Stimulated activated naive CD4-positive, alpha-beta T cell treated with Interleukin-2 at 50 U/mL for 16 hours (primary cell): ENCODE results near the gene IL1R1.

Experiments used
- DNase-seq: peaks from one replicate; lab custom pipeline; 2025; lab: John Stamatoyannopoulos, UW

Gene IL1R1

DNA sequence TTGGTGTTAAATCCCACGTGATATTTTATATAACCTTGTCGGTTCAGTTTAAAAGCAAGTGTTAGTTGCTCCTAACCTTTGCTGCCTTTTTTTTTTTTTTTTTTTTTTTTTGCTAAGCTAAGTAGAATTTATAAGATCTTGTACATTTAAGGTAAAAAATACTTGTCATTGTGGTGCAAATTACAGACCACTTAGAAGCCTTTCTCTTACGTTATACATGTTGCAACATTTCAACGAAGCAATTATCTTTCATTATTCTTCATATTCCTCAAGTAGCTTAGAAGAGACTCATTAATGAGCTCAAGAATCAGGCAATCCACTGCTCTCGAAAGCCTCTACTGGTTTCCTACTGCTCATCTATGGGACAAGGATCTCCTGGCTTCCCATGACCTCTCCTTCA, 29.4 kb downstream of the IL1R1 start:
- no peak for DNase-seq

DNA sequence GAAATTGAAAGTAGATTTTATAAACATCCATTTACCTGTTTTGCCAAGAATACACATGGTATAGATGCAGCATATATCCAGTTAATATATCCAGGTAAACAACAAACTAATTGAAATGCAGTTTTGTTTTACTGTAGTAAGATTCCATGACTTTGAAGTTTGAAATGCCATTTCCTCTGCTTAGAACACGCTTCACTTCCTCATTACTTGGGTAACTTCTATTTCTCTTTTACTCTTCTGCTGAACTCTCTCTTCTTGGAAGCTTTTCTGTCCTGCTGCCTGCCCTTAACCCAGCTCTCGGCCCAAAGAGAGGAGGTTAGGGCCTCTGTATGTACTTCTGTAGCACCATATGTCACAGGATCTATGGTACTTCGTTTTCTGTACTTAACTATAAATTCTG, 30.2 kb downstream of the IL1R1 start:
- DNase-seq = no peak

DNA sequence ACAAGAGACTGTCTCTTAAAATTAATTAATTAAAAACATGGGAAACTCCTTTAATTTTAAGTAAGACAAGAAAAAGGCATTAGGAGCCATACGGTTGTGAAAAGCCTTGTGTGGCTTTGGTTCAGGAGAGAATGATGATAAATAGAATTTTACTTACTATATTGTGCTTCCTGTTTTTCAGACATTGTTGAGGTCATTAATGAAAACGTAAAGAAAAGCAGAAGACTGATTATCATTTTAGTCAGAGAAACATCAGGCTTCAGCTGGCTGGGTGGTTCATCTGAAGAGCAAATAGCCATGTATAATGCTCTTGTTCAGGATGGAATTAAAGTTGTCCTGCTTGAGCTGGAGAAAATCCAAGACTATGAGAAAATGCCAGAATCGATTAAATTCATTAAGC, 33.6 kb downstream of the IL1R1 start:
- DNase-seq = no peak

DNA sequence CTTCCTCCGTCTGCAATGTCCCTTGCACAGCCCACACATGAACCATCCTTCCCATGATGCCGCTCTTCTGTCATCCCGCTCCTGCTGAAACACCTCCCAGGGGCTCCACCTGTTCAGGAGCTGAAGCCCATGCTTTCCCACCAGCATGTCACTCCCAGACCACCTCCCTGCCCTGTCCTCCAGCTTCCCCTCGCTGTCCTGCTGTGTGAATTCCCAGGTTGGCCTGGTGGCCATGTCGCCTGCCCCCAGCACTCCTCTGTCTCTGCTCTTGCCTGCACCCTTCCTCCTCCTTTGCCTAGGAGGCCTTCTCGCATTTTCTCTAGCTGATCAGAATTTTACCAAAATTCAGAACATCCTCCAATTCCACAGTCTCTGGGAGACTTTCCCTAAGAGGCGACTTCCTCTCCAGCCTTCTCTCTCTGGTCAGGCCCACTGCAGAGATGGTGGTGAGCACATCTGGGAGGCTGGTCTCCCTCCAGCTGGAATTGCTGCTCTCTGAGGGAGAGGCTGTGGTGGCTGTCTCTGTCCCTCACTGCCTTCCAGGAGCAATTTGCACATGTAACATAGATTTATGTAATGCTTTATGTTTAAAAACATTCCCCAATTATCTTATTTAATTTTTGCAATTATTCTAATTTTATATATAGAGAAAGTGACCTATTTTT, 35.4 kb downstream of the IL1R1 start:
- no peak for DNase-seq

DNA sequence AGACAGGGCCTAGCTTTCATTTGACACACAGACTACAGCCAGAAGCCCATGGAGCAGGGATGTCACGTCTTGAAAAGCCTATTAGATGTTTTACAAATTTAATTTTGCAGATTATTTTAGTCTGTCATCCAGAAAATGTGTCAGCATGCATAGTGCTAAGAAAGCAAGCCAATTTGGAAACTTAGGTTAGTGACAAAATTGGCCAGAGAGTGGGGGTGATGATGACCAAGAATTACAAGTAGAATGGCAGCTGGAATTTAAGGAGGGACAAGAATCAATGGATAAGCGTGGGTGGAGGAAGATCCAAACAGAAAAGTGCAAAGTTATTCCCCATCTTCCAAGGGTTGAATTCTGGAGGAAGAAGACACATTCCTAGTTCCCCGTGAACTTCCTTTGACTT, 36.5 kb downstream of the IL1R1 start:
- no peak for DNase-seq

DNA sequence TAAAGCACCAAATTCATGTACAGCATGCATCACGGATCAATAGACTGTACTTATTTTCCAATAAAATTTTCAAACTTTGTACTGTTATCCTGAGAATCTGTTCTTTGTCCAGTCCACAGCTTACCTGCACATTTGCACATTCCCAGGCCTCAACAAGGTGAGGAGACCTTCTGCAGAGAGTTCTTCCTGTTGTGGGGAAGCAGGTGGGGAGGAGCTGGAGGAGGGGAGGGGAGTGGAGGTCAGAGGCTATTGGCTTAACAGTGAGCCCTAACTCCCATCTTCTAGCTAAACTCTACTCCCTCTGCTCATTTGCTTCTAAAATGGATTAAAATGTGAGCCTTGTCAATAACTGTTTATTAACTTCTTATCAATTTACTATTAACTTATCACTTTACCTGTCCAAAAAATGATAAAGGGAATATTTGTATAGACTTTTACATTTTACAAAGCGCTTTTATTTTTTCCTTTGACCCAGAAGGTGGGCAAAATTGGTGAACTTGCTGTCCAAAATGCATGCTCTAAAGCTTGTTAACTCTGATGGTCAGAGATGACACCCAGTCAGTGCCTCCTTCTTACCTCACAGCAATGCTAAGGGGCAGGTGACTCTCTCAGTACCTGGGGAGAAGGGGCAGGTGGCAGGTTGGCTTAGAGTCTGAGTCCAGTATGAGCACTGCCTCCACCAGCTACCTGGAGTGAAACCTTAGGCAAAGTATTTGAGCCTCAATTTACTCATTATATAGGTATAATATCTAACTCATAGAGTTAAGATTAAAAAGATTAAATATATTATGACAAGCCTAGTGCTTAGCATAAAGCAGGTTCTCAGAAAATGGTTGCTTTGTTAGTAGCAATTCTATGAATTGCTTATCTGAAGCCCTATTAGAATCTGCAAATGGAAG, 37.5 kb downstream of the IL1R1 start:
- DNase-seq = no peak

DNA sequence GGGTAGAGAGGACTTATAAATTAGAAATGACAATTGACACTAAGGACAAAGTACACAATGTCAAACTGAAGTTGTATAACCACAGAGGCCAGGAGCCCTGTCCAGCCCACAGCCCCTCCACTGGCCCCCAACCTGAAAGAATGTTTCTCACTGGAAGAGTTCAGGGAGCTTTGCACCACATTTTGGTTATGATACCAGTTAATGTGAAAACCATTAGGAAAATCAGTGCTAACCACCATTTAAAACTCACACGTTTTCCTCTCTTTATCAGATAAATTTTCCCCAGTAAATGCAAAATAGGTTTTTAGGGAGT, 38.1 kb downstream of the IL1R1 start:
- DNase-seq = no peak

DNA sequence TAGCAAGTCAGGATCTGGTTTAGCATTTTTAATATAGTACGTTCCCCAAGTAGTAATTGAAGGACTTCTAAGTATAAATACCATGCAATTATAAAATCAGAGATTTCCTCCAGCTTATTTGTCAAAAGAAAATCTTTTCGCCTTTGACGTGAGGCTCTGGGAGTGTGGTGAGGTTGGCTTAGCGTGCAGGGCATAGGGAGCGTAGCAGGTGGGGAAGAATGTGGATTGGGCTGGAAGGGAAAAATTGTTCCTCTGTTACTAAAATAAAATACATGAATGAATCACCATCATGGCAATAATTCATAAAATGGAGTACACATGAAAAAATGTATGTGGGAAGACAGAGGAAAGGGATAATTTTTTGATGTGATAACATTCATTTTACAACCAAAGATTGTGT, 38.8 kb downstream of the IL1R1 start:
- DNase-seq = no peak

DNA sequence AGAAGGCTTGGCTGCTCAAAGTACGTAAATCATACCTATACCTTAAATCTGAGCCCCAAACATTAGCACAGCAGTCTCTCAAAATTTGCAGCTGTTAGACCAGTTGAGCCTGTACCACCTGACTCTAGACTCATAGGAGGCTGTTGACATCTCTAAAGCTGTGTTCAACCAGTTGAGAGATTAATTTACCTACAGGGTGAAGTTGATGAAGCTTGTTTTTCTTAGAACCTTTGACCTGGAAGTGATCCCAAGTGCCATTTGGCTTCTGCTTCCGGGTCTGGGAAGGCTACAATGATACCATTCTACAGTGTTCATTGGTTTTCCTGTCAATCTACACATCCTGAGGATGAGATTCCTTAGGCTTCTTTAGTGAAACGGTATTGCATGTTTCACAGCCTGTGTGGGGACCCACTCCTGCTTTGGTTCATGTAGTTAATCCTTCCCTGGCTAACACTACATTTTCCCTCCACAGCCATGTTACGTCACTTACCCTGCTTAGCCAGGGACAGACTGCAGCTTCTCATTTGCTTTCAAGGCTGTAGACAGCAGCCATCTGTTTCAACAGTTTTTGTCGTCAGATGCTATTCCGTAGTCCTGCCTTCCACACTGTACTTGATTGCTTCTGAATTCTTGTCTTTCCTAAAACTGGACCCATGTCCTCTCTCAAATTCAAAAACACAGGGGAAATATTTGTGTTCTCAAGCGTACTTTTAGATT, 39.5 kb downstream of the IL1R1 start:
- DNase-seq = no peak

DNA sequence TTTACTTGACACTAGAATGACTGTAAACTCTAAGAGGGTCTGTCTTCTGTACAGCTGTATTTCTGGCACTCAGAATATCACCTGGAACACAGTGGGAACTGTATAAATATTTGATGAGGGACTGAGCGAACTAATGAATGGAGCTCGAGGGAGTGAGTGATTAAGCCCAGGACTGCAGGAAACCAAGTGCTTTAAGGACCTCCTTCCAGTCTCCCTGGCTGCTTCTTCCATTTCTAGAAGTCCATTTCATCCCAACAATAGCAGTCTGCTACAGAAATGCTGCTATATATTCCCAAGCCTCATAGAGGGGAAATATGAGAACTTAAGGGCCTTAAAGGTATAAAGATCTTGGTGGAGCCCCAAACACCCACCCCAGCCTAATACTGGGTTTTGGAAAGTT, 41.5 kb downstream of the IL1R1 start:
- DNase-seq = no peak

DNA sequence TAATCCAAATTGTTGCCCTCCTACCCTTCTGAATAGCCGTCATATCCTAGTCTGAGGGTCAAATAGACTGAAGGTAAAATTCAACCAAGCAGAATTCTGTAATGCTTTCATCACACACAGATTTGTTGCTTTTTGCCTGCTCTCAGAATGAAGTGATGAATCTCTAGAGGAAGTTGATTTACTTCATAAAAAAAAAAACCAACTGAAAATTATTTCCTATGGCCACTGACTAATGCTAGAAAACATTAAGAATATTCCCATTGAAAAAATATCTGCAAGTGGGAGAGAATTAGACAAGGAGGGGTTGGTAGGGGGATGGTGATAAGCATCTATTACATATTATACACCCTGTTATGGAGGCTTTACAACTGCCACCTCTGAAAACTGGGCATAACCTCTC, 42.0 kb downstream of the IL1R1 start:
- DNase-seq = no peak

DNA sequence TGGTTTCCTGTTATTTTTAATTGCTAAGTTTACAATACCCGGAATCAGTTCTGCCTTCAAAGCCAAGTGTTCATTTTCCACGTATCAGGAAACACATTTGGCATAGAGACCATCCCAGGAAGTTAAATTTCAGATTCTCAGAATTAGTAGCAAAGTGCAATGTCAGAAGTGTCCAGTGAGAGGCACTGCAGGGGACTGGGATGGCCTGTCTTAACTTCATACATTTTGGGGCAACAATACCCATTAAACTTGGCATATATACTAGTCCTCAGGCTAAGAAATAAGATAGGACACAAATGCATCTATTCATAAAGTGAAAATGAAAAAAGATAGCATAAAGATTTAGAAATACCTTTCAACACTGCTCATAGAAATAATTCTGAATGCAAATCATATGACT, 42.8 kb downstream of the IL1R1 start:
- DNase-seq = no peak

DNA sequence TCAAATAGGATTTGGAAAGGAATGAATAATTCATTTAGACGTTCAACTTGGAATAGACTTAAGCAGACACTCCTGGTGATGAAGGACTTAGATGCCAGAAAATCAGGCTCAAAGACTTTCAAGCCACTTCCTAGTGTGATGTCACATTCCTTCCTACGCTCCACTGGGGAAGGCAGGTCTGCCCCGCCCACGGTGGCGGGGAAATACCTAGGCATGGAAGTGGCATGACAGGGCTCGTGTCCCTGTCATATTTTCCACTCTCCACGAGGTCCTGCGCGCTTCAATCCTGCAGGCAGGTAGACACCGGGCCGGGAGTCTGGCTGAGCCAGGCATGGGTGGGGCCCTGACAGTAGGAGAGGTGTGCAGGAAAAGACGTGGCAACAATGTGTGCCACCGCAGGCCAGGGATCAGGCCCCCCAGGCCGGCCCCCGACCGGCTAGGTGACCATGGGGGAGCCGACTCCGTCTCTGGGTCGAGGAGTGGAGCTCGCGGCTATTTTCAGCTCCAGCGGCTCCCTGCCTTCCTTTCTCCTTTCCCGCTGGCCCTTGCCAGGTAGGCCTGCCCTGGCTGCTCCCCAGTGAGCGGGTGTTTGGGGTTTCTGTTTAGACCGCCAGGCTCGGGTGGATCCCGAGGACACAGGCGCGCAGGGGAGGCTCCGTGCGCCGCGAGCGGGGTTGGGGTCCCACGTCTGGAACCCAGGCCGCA, 44.4 kb downstream of the IL1R1 start, which contains the start of gene IL1RL2:
Gene IL1RL2 (plus strand): TSS at position 233 of the 705 bp plus-strand sequence. CDS start 845 bp downstream, outside the sequence.
- DNase-seq = no peak

DNA sequence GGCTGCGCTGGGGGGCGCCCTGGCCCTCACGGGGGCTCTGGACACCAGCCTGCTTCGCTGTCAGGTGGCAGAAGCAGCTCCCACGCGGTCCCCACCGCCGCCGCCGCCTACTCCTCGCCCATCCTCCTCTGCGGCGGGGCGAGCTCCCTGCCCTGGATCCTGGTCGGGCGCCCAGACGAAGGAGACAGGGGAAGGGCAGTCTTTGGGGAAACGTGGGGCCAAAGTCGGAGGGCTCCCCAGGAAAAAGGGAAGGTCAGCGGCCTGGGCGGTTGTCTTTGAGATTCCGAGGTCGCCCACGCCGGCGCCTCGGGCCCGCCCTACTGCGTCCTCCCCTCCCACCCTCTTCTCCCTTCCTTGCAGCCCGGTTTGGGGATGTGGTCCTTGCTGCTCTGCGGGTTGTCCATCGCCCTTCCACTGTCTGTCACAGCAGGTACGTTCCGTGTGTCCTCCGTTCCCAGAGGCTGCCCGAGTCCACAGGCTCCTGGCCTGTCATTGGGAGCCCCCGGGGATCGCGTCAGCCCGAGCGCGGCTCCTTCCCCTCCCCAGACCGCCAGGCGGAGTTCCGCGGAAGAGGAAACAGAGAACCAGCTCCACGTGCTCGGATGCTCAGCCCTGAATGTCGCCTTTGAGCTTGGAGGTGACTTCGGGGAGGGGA, 45.1 kb downstream of the IL1R1 start:
- peak; percentile 40 for DNase-seq

DNA sequence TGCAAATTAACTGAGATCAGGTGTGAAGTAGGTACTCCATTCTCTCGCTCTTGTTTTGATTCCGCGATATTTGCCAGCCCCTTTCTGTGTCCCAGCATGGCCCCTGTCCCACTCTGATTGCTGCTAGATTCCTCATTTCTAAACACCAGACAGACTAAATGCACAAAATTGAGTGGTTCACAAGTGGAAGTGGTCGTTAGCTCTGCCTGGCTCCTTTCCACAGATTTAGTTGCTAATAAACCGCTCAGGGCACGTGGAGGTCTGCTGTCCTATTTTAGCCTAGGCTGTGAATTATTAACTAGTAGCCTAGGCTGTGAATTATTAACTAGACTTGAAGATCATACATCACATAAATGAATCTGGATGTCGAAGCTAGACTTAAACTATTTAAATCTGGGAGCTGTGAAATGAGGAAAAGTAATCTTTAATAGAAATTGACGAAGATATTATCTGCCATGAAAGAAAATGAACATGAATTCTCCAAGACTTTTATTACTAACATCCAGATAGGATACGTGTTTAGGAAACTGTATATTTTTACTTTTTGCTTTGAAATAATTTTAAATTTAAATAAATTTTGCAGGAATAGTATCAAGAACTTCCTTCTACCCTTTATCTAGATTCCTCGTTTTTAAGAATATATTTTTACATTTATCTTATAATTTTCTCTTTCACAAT, 48.0 kb downstream of the IL1R1 start:
- no peak for DNase-seq

DNA sequence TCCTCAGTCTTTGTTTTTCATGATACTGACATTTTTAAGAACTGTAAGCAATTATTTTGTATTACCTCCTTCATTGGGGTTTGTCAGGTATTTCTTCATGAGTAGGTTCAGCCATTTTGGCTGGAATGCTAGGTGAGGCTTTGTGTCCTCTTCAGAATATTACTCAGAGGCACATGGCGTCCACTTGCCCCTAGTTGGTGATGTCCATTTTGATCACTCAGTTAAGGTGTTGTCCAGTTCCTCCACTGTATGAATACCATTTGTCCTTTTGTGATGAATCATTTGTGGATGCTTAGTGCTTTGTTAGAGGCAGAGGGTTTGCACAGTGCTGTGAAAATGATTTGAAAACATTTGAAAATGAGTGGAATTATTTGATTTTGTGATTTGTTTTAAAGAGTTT, 49.0 kb downstream of the IL1R1 start:
- DNase-seq = no peak

DNA sequence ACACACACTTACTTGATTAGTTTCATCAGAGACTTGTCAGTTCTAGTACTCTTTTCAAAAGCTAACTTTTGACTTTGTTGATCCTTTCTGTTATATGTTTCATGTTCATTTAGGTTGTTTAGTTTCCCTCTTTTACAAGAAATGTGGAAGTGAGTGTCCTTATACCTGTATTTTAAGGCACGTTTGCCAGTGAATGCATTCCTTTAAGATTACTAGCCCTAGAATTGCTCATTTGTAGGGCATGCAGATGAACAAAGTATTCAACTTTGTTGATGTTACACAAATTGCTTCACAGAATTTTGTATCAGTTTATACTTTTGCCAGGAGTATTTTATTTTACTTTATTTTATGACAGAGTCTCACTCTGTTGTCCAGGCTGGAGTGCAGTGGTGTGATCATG, 50.5 kb downstream of the IL1R1 start:
- DNase-seq = no peak

DNA sequence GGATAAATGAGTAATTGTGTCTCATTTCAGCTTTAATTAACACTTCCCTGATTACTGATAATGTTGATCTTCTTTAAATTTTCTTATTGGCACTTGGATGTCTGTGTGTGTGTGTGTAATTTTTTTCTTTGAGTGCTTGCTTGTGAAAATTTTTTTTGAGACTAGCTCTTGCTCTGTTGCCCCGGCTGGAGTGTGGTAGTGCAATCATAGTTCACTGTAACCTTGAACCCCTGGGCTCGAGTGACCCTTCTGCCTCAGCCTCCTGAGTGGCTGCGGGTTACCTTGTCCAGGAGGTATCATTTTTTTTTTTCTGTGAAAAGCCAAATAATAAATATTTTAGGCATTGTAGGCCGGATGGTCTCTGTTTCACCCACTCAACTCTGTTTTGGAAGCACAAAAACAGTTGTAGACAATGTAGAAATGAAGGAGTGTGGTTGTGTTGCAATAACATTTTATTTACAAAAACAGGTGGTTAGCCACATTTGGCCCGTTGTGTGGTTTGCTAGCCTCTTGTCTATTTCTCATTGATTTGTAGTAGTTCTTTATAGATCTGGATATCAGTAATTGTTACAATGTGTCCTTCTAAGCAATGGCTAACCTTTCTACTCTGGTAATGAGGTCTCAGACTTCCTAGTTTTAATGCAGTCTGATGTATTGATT, 52.2 kb downstream of the IL1R1 start:
- no peak for DNase-seq

DNA sequence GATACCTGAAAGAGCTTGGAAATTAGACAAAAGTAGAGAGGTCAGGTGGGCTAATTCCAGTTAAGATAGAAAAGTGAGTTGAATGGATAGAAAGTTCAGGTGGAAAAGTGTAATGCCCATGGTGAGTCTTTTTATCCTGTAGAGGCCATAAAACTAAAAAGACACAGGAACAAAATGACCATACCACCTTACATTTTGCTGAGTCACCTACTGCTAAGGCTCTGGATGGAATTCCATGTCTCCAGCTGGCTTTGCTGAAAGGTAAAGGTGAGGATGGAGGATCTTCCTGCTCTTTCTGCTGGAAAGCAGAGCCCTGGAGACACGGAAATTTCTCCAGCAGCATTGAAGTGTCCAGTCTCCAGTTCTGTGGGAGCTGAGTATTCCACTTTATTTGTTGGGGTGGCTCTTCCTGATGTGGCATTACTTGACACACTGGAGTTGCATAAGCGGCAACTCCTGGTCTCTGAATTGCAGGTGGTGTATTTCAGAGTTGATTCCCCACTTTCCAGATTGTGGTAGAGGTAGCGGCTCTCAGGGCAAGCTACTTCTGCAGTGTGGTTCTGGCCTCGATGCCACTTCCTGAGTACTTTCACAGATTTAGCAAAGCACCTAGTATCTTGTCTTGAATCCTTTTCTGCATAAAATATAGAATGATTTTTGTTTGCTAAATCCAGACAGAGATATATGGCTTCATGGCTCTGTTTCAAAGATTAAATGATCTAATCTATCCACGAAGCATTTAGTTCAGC, 55.0 kb downstream of the IL1R1 start:
- no peak for DNase-seq

DNA sequence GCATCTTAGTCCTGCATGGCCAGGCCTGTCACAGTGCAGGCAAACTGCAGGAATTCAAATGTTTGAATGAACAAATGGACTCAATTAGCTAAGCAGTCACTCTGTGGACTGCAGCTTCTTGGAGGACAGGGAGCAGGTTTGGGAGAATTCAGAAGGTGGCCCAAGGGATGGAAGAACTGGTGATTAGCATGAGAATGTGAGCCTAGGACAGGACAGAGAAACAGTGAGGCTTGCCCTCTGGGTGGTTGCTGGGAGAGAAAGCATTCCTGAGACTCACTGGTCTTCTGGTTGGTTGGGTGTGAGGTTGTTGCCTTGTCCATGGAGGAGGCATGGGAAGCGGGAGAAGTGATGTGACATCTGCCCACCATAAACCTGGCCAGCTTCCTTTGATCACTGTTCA, 58.0 kb downstream of the IL1R1 start:
- no peak for DNase-seq
